Heart left ventricle (tissue), 16 donors: Measurements from ENCODE around the gene OR51S1. TPM values are rescaled to one million over a fixed set of nuclear protein-coding genes. Genes with fewer than 3 reads are reported as not detected.
"Not testable (repeated sequence)": the region's sequence is repeated elsewhere in the genome, so short reads cannot be mapped to it uniquely, and the experiment has no call there.

Source experiments
- ATAC-seq, 4 donors: fragments of 200-7000 bp; cut with Tn5 transposase; one replicate each; pipeline ENCODE4 v1.9.1; 2020 to 2022; ENCODE audit warnings: moderate library complexity in 4 of 4, mild to moderate bottlenecking in 3 of 4, moderate number of reproducible peaks in 1 of 4
- DNase-seq, 5 donors: peaks; one replicate each; pipeline ENCODE4 v3.0.0-alpha.2; 2020
- H3K27ac ChIP-seq, 12 donors: fragments of 200-600 bp; sonication (generic) in 4 of 12; one replicate each; pipeline versions ENCODE4 v1.5.0 to v1.8.0; 2016 to 2022; ENCODE audit warnings: mild to moderate bottlenecking in 2 of 12
- H3K27me3 ChIP-seq, 9 donors: fragments of 200-600 bp; sonication (generic) in 2 of 9; one replicate each; pipeline versions ENCODE4 v1.5.1 to v1.8.0; 2016 to 2022; ENCODE audit warnings: mild to moderate bottlenecking in 3 of 9
- H3K36me3 ChIP-seq, 9 donors: fragments of 200-600 bp; sonication (generic) in 2 of 9; one replicate each; pipeline versions ENCODE4 v1.5.0 to v1.8.0; 2018 to 2022; ENCODE audit warnings: mild to moderate bottlenecking in 2 of 9
- H3K4me1 ChIP-seq, 12 donors: fragments of 200-600 bp; sonication (generic) in 4 of 12; one replicate each; pipeline versions ENCODE4 v1.5.0 to v1.8.0; 2016 to 2022; ENCODE audit warnings: mild to moderate bottlenecking in 3 of 12
- H3K4me3 ChIP-seq, 12 donors: fragments of 200-600 bp; sonication (generic) in 4 of 12; one replicate each; pipeline versions ENCODE4 v1.5.0 to v1.8.0; 2017 to 2022; ENCODE audit warnings: mild to moderate bottlenecking in 9 of 12, moderate library complexity in 4 of 12
- H3K9me3 ChIP-seq, 12 donors: fragments of 200-600 bp; sonication (generic) in 4 of 12; one replicate each; pipeline versions ENCODE4 v1.5.0 to v1.8.0; 2016 to 2022; ENCODE audit warnings: mild to moderate bottlenecking in 1 of 12
- CTCF ChIP-seq, 12 donors: fragments of 200-600 bp; sonication (generic) in 4 of 12; IDR thresholded peaks; one replicate each; pipeline versions ENCODE4 v1.5.0 to v1.8.0; 2018 to 2022; ENCODE audit warnings: antibody characterized with exemption in 12 of 12, mild to moderate bottlenecking in 5 of 12
- POLR2A ChIP-seq, 2 donors: fragments of 450-650 bp; IDR thresholded peaks; one replicate each; pipeline ENCODE4 v1.6.1; 2017; ENCODE audit warnings: antibody characterized with exemption in 2 of 2, mild to moderate bottlenecking in 2 of 2, moderate library complexity in 2 of 2
- WGBS, 4 donors: extraction: QIAGEN DNeasy Blood & Tissue Kit in 2 of 4; methylation state at CpG; one replicate each; pipeline versions ENCODE4 v1.1.5 to v1.1.7; 2013 to 2018; 5-methylcytosine and 5-hydroxymethylcytosine counted together
- intact Hi-C, 10 donors: fragments of 100-400 bp; cut with DNase I; formaldehyde crosslinking; loops; one replicate each; pipeline versions ENCODE4 v1.11.1 to v1.14.2; 2022
- polyA plus RNA-seq, 2 donors: library from polyadenylated mRNA; stranded (reverse); fragments of 200-250 nt; gene quantifications; one replicate each; pipeline ENCODE4 v1.2.3, GENCODE V29; 2013
- total RNA-seq, 9 donors: library from RNA; depleted of rRNA in 2 of 9; stranded (reverse); fragments of >200 nt in 2 of 9; fragmentation: NEBNext Ultra II Directional in 3 of 9; extraction: Animal tissue kit (Norgen Biotek cat#: 25700) in 3 of 9; gene quantifications; one replicate each; pipeline versions ENCODE4 v1.1.0 to v1.2.4, GENCODE V29; 2016 to 2023
- donor health status: ischemic (EF 13 %, LVEDD 7.1; RV severe dilation, severe dysfunction).
- donor health status: healthy with polysubstance abuse.
- donor health status: DM: no; HTN: yes; CAD: no.
- donor health status: DM: no; HTN: no; CAD: no.
- donor health status: ischemic (EF 25% LVEDD 6.9; RV normal size, moderate dysfunction).
- donor health status: ischemic (EF 25% LVEDD 5.7; RV mildly dilated, moderate dysfunction).
- donor health status: healthy.
- donor health status: DM: yes; HTN: yes; CAD: no.
- donor health status: ischemic (EF 35%, LVEDD 5.7; RV mildly dilated, moderate dysfunction).
- donor health status: nonischemic (EF 11% LVEDD 7.7; RV severe dilation, severe dysfunction).
- donor health status: DM: yes; HTN: yes; CAD: no.
- donor health status: PGD.
- donor health status: ischemic (EF 29% LVEDD 5.4; RV normal size, mild dysfunction).
- donor health status: nonischemic (EF 23%, LVEDD 6.1; RV moderate dilation, normal function).

The OR51S1 gene
- total and polyA plus RNA-seq, 11 donors = not detected

GRCh38 chr11:4808476-4808875, 40.5 kb downstream of the OR51S1 start:
- no peaks in the 10 kb centered on the region for H3K9me3 ChIP-seq

GRCh38 chr11:4804280-4804679, 44.7 kb downstream of the OR51S1 start, which contains the start of gene OR52R1:
Gene OR52R1 (minus strand): TSS chr11:4804380. CDS start chr11:4804380, 0 bp downstream.
- no peak for DNase-seq
- intact Hi-C loops = no loop called here
- no peaks in the 10 kb centered on the region for H3K9me3 ChIP-seq
- no peaks in the 10 kb centered on the region for H3K27me3 ChIP-seq
- 71 to 94% (median 90%) methylated on average over 3 of the region's 3 CpGs for WGBS, 4 donors
- ATAC-seq = no peak
- H3K4me1 ChIP-seq = no peaks in the 10 kb centered on the region
- TF ChIP-seq CTCF (IDR thresholded peaks at IDR 0.05) (no peak), POLR2A (IDR thresholded peaks at IDR 0.05) (no peak)
- no peak within 1 kb of the TSS for H3K4me3 ChIP-seq
- no peak within 1 kb of the TSS for H3K27ac ChIP-seq
- H3K36me3 ChIP-seq = no peaks in the 10 kb centered on the region

More at GRCh38 chr11:4808476-4808875, 40.5 kb downstream of the OR51S1 start:
- H3K4me3 ChIP-seq = no peak overlapping the region
- H3K27ac ChIP-seq = no peak overlapping the region
- H3K4me1 ChIP-seq = no peaks in the 10 kb centered on the region
- 67 to 85% (median 80%) methylated on average over 1 of the region's 1 CpG for WGBS, 4 donors
- intact Hi-C loops = no loop called here
- no peak for TF ChIP-seq POLR2A (IDR thresholded peaks at IDR 0.05)
- TF ChIP-seq CTCF (IDR thresholded peaks at IDR 0.05) = no peak
- H3K27me3 ChIP-seq = no peaks in the 10 kb centered on the region
- ATAC-seq = no peak
- H3K36me3 ChIP-seq = no peaks in the 10 kb centered on the region
- no peak for DNase-seq

GRCh38 chr11:4801316-4801715, 47.7 kb downstream of the OR51S1 start:
- H3K27ac ChIP-seq, H3K9me3 ChIP-seq, H3K4me1 ChIP-seq, ATAC-seq, H3K4me3 ChIP-seq, DNase-seq, H3K27me3 ChIP-seq, intact Hi-C loops, H3K36me3 ChIP-seq: not testable (repeated sequence)
- WGBS, 4 donors = 74 to 86% (median 81%) methylated on average over 5 of the region's 5 CpGs

GRCh38 chr11:4798427-4799183, 50.4 kb downstream of the OR51S1 start:
- H3K36me3 ChIP-seq = no peaks in the 10 kb centered on the region
- DNase-seq (no peak), ATAC-seq (no peak)
- no peak overlapping the region for H3K4me3 ChIP-seq
- H3K27ac ChIP-seq = no peak overlapping the region
- no peaks in the 10 kb centered on the region for H3K4me1 ChIP-seq
- no peaks in the 10 kb centered on the region for H3K9me3 ChIP-seq
- no peaks in the 10 kb centered on the region for H3K27me3 ChIP-seq
- intact Hi-C loops = no loop called here
- TF ChIP-seq POLR2A (IDR thresholded peaks at IDR 0.05) (no peak), CTCF (IDR thresholded peaks at IDR 0.05) (no peak)
- WGBS, 4 donors = 85 to 90% (median 87%) methylated on average over 6 of the region's 6 CpGs

Other genes with a start within 250 kb of the OR51S1 start
- 10 to 100 TPM in 5 of 9 donors, 1 to 10 TPM in 4; 7.5 to 14.1 (median 10.2) TPM for gene TRIM68, start 241.0 kb downstream of the OR51S1 start, total RNA-seq
- gene TRIM68, start 241.0 kb downstream of the OR51S1 start, polyA plus RNA-seq = 1 to 10 TPM; 3.8 to 8.3 TPM
- gene OR51D1, start 211.7 kb downstream of the OR51S1 start, total RNA-seq = not detected
- not detected for gene OR51D1, start 211.7 kb downstream of the OR51S1 start, polyA plus RNA-seq
- gene OR51E1, start 205.2 kb downstream of the OR51S1 start, total RNA-seq = 1 to 10 TPM in 8 of 9 donors, under 1 TPM in 1; 0.69 to 4.3 (median 2.2) TPM
- gene OR51E1, start 205.2 kb downstream of the OR51S1 start, polyA plus RNA-seq = 1 to 10 TPM; 1.8 to 2.1 TPM
- under 1 TPM in 5 of 9 donors, not detected in 4; 0.10 to 0.50 (median 0.30) TPM for gene OR51E2, start 151.4 kb downstream of the OR51S1 start, total RNA-seq
- under 1 TPM; 0.08 to 0.11 TPM for gene OR51E2, start 151.4 kb downstream of the OR51S1 start, polyA plus RNA-seq
- not detected for gene MMP26, start 144.4 kb downstream of the OR51S1 start, total RNA-seq
- gene MMP26, start 144.4 kb downstream of the OR51S1 start, polyA plus RNA-seq = not detected
- gene OR51F1, start 79.3 kb downstream of the OR51S1 start, total RNA-seq = not detected
- not detected for gene OR51F1, start 79.3 kb downstream of the OR51S1 start, polyA plus RNA-seq
- gene OR52R1, start 44.8 kb downstream of the OR51S1 start, total RNA-seq = not detected
- not detected for gene OR52R1, start 44.8 kb downstream of the OR51S1 start, polyA plus RNA-seq
- gene OR51F2, start 27.9 kb downstream of the OR51S1 start, total RNA-seq = not detected
- gene OR51F2, start 27.9 kb downstream of the OR51S1 start, polyA plus RNA-seq = not detected
- gene OR51T1, start 32.7 kb upstream of the OR51S1 start, total RNA-seq = not detected
- gene OR51T1, start 32.7 kb upstream of the OR51S1 start, polyA plus RNA-seq = not detected
- not detected for gene OR51A7, start 54.6 kb upstream of the OR51S1 start, total RNA-seq
- gene OR51A7, start 54.6 kb upstream of the OR51S1 start, polyA plus RNA-seq = not detected
- not detected for gene OR51G2, start 70.1 kb upstream of the OR51S1 start, total RNA-seq
- not detected for gene OR51G2, start 70.1 kb upstream of the OR51S1 start, polyA plus RNA-seq
- not detected for gene OR51G1, start 75.1 kb upstream of the OR51S1 start, total RNA-seq
- gene OR51G1, start 75.1 kb upstream of the OR51S1 start, polyA plus RNA-seq = not detected
- gene OR51A4, start 98.4 kb upstream of the OR51S1 start, total RNA-seq = not detected
- gene OR51A4, start 98.4 kb upstream of the OR51S1 start, polyA plus RNA-seq = not detected
- gene OR51A2, start 106.5 kb upstream of the OR51S1 start, total RNA-seq = not detected
- gene OR51A2, start 106.5 kb upstream of the OR51S1 start, polyA plus RNA-seq = not detected
- not detected for gene OR51L1, start 145.6 kb upstream of the OR51S1 start, total RNA-seq
- not detected for gene OR51L1, start 145.6 kb upstream of the OR51S1 start, polyA plus RNA-seq
- not detected for gene OR52J3, start 197.3 kb upstream of the OR51S1 start, total RNA-seq
- not detected for gene OR52J3, start 197.3 kb upstream of the OR51S1 start, polyA plus RNA-seq
- not detected for gene OR52E2, start 210.4 kb upstream of the OR51S1 start, total RNA-seq
- not detected for gene OR52E2, start 210.4 kb upstream of the OR51S1 start, polyA plus RNA-seq
- not detected for gene OR52E1, start 220.4 kb upstream of the OR51S1 start, total RNA-seq
- not detected for gene OR52E1, start 220.4 kb upstream of the OR51S1 start, polyA plus RNA-seq